ENCODE data around the gene GPR52.

GPR52 gene

DNA sequence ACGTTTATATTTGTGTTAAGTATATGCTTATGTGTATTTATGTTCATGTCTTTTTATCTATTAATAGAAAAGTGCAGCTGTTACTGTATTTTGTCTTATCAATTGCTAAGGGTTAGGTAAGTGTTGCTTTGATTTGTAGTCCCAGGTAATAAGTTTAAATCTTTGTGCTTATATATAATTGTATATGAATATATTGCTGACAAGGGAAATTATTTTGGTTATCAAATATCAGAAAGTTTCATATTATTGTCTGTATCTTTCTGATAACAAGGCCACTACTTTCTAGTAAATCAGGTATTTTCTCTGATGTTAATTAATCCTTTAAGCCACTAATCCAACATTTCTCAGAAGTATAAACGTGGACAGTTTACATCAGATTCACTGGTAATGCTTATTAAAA, 21.3 kb downstream of the GPR52 start:
- DNase-seq: no peak

GRCh38 chr1:174469687-174470086, 21.9 kb downstream of the GPR52 start:
- DNase-seq: no peak

GRCh38 chr1:174479281-174479680, 31.5 kb downstream of the GPR52 start:
- DNase-seq: no peak

DNA sequence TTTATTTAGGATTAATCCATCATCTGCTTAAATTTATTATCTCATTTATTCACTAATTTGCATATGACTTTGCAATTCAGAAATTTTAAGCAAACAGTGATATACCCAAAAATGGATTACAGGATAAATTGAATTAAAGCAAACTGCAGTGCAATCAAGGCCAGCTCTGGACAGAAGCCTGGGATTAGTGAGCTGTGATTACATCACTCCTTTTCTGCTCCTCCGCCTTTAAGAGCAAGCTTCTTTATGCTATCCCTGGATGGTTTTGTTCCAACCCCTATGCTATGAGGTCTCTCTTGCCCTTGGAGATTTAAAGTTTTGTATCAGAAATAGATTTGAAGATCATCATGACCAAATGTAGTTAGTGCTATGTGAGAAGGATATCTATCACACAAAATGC, 32.6 kb downstream of the GPR52 start:
- no peak for DNase-seq

DNA sequence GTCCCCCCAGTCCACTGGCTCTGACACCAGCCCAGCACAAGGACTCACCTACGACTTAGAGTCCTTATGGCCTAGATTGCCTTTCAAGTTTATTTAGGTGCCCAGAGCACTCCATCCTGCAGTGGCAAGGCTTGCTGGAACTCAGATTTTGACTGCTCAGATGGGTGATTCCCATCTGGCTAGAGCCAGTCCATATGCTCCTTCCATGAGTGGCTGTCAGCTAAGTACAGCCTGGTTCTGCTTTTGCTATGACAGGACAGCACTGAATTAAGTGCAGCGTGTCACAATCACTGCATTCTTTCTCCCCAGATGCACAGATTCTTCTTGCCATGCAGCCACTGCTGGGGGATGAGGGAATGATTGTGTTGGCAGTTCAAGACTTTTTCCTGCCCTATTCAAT, 43.8 kb downstream of the GPR52 start:
- DNase-seq: no peak

- DNase-seq: no peak
These were observed 49.7 kb downstream of the GPR52 start for GRCh38 chr1:174497478-174497877.

Data from NCI-H1436 (cell line).